PC-3 (cell line): ENCODE data around the gene REEP2.
"Not testable (repeated sequence)": the region's sequence is repeated elsewhere in the genome, so short reads cannot be mapped to it uniquely, and the experiment has no call there.

Experiments used
- CTCF ChIP-seq: fragments of 300-600 bp; sonication (generic); conservative IDR thresholded peaks from 2 replicates; pipeline ENCODE4 v1.5.1; 2017; ENCODE audit warnings: antibody characterized with exemption, low read depth, mild to moderate bottlenecking, low read length
- EZH2 ChIP-seq: fragments of 300-600 bp; sonication (generic); IDR thresholded peaks from one replicate; pipeline ENCODE4 v1.6.1; 2017; ENCODE audit warnings: antibody characterized with exemption, mild to moderate bottlenecking, low read length; ENCODE audit not compliant: unreplicated experiment
- EZH2phosphoT487 ChIP-seq: fragments of 300-600 bp; sonication (generic); IDR thresholded peaks from 2 replicates; pipeline ENCODE4 v1.6.1; 2018; ENCODE audit warnings: mild to moderate bottlenecking, antibody characterized with exemption, low read length, borderline replicate concordance

GRCh38 chr5:138473151-138473550 lies 34.3 kb downstream of the REEP2 start:
- not testable (repeated sequence) for TF ChIP-seq CTCF, EZH2, EZH2phosphoT487
